NCI-H82 treated with DMSO at 0.1 percent for 48 hours (cell line): ENCODE data around the gene BCL6B.
"Not testable (repeated sequence)": the region's sequence is repeated elsewhere in the genome, so short reads cannot be mapped to it uniquely, and the experiment has no call there.

Experiments
- DNase-seq: peaks from one replicate; lab custom pipeline; 2025; ENCODE audit not compliant: unreplicated experiment; lab: John Stamatoyannopoulos, UW

BCL6B gene, protein sequence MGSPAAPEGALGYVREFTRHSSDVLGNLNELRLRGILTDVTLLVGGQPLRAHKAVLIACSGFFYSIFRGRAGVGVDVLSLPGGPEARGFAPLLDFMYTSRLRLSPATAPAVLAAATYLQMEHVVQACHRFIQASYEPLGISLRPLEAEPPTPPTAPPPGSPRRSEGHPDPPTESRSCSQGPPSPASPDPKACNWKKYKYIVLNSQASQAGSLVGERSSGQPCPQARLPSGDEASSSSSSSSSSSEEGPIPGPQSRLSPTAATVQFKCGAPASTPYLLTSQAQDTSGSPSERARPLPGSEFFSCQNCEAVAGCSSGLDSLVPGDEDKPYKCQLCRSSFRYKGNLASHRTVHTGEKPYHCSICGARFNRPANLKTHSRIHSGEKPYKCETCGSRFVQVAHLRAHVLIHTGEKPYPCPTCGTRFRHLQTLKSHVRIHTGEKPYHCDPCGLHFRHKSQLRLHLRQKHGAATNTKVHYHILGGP

DNA sequence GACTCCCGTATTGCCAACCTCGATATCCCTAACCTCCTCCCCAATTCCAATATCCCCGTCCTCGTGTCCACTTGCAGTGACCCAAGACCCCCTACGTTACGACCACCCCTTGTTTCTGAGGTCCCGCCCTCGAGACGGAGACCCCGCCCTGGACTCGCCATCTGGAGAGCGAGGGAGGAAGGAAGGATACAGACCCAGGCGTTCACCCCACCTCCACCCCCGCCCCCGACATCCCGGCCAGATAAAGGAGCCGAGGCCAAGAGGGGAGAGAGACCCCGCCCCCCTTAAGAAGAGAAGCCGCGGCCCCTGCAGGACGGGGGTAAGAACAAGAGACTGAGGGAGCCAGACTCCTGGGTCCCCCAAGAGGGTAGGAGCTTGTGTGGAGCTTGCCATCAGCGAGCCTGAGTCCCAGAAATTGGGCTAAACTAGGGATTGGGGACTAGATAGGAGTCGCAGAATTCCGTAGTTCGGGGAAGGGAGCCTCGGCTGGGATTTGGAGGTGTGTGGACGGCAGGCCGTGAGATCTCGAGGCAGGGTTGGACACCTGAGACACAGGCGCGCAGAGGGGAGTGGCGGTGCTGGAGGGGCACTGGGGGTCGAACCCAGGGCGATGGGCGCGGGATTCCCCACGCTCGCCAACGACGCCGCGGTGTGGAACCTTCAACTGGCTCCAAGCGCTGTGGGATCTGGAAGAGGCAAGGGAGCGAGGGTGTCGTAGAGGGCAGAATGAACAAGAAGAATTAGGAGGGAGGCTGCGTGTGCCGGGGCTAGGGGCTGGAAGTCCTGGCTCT, at the start of gene BCL6B:
BCL6B (plus strand) TSS at position 270 of the 791 bp plus-strand sequence. CDS start 622 bp downstream, outside the sequence.
- DNase-seq: no peak

DNA sequence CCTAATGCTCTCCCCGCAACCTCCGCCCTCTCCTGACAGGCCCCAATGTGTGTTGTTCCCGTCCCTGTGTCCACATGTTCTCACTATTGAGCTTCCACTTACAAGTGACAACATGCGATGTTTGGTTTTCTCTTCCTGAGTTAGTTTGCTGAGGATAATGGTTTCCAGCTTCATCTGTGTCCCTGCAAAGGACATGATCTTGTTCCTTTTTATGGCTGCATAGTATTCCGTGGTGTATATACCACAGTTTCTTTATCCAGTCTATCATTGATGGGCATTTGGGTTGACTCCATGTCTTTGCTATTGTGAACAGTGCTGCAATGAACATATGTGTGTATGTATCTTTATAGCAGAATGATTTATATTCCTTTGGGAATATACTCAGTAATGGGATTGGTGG, 43.4 kb upstream of the BCL6B start:
- not testable (repeated sequence) for DNase-seq

DNA sequence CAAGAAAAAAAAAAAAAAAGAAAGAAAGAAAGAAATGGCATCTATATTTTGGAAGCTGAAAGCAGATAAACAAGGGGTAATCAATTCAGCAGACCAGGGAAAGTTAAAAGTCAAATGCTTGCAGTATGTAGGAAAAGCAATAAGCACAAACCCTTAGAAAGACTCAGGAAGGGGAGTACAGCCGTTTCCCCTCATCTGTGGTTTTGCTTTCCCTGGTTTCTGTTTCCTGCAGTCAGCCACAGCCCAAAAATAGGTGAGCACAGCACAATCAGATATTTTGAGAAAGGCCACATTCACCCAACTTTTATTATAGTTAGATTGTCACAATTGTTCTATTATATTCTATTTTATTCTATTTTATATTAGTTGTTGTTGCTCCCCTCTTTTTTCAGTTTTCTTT, 41.4 kb upstream of the BCL6B start:
- DNase-seq: no peak

DNA sequence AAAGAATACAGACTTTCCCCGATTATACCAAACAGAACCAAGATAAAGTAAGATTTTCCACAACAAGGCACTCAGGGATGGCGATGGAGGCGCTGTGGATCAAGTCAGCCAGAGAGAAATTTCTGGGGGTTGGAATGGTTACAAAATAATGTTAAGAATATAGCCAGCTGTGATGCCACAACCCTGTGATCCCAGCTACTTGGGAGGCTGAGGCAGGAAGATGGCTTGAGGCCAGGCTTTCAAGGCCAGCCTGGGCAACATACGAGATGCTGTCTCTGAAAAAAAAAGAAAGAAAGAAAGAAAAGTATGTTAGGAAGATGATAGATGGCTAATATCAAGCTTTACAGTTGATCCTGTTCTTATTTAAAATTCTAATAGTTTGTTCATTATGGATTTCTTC, 37.6 kb upstream of the BCL6B start:
- DNase-seq: no peak

DNA sequence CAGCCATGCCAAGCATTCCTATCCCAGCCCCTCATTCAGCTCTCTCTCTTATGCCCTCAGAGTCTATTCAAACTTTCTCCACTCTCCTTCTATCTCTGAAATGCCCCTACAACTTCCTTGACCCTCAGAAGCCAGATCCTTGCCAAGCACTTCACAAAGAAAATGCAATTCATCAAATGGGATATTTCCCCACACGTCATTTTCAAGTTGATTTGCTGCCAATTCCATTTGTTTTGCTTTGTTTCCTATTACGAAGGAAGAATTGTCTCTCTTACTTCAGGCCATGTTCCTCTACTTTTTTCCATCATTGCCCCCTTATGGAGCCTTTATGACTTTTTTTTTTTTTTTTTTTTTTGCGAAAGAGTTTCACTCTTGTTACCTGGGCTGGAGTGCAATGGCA, 36.2 kb upstream of the BCL6B start:
- no peak for DNase-seq

DNA sequence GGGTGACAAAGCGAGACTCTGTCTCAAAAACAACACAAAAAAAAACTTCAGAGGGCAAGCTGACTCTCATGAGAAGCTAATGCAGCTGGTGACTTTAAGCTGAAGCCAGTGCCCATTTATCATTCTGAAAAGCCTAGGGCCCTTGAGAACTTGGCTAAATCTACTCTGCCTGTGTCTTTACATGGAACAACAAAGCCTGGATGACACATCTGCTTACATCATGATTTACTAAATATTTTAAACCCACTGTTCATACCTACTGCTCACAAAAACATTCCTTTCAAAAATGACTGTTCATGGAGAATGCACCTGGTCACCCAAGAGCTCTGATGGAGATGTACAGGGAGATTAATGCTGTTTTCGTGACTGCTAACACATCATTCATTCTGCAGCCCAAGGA, 33.1 kb upstream of the BCL6B start:
- DNase-seq: no peak

DNA sequence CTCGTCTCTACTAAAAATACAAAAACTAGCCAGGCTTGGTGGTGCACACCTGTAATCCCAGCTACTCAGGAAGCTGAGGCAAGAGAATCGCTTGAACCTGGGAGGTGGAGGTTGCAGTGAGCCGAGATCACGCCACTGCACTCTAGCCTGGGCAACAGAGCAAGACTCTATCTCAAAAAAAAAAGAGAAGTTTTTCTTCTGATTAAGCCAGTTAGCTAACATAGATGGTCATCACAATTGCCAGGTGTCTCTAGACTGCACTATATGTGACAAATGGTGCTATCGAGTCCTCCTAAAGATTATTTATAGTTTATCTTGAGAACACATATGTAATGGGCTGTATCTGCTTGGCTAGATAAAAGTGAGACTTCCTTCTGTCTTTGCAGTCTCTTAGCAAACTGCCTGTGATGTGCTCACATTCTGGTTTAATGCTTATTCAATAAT, 29.2 kb upstream of the BCL6B start:
- not testable (repeated sequence) for DNase-seq

DNA sequence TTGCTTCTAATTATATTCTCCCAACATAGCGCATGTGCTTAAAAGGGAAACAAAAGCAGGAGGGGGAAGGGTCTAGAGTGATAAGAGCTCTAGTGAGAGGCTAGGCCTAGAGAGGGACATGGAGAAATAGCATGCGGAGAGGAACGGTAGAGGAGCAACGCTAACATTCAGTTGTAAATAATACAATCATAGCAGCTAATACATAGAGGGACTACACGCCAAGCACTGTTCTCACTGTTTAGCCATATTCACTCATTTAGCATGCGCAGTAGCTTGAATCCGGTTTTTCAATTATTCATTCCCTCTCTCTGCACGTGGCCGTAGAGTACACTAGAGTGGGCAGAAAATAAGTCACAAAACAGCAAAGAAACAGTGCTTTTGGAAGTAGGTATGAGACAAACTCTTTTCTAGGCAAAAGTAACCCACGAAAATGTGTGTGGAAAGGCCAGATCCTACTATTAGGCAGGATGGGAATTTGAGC, 28.7 kb upstream of the BCL6B start:
- no peak for DNase-seq

DNA sequence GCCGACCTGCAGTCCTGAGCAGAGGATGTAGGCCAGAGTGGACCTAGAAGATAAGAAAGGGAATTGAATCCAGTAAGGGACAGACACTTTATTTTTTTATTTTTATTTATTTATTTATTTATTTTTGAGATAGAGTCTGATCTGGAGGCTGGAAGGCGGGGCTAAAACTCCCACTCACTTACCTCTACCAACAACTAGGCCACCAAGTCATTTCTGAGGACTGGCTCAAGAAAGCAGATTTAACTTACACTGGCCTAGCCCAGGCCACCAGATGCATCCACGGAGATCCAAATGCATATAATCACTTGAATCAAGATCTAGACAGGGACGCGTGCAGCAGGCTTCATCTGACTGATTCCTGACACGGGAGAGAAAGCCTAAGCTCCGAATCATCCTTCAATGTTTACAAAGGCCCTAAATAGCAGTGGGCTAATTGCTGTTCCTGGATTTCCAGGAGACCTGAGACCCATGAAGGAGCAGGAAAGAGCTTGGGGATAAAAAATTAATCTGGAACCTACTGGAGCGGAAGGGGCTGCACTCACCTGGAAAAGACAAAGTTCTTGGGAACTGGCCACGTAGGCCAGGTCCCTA, 28.1 kb upstream of the BCL6B start:
- DNase-seq: no peak

DNA sequence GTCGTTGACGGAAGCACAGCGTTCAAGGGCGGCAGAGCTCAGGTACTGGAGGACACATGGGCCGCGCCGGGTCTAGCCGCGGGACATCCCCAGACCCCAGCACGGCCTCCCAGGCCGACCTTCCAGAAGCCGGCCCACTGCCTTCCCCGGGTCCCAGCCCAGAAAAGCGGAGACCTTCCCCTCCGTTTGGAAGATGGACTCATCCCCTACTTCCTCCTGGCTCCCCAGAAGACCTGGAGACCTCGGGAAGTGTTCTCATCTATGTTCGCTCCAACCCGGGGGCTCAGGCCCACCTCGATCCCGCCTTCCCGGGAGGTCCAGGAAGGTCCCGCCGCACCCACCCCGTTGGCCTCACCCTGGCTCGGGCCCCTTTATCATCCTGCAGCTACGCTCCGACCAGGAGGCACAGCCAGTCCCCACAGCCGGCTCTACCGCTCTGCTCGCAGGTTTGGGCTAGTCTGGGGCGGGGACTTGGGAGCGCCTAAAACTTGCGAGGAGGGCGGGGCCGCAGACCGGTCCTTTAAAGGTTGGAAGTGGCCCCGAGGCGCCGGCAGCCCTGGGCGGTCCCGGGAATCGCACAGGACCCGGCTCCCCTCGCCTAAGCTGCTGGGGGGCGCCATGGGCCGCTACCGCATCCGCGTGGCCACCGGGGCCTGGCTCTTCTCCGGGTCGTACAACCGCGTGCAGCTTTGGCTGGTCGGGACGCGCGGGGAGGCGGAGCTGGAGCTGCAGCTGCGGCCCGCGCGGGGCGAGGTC, 27.2 kb upstream of the BCL6B start, which contains the start of gene ALOX12:
ALOX12 (plus strand) TSS at position 550 of the 756 bp plus-strand sequence; CDS start at position 619, 69 bp downstream.
- no peak for DNase-seq

DNA sequence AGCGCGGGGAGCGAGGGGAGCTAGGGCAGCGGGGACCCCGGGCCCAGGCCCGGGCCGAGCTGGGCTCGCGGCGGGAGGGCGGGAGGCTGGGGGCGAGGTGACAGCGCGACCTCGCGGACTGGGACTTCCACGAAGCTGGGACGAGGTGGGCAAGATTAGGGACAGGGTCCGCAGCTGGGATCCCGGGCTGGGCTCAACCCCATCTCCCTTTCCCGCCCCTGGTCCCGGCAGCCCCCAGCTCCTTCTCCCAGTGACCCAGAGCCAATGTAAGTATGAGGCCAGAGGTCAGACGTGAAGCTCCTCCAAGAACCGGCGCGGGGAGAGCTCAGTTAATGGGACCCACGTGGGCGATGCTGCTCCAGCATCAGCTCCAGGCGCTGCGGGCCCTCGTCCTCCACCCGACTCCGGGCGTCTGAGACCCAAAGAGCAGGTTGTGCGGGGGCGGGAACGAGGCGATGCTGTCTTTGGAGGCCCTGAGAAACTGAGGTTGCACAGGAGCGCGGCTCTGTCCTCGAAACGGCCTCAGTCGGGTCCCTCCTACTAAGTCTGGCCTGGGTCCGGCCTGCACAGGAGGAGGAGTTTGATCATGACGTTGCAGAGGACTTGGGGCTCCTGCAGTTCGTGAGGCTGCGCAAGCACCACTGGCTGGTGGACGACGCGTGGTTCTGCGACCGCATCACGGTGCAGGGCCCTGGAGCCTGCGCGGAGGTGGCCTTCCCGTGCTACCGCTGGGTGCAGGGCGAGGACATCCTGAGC, 26.4 kb upstream of the BCL6B start:
- no peak for DNase-seq

DNA sequence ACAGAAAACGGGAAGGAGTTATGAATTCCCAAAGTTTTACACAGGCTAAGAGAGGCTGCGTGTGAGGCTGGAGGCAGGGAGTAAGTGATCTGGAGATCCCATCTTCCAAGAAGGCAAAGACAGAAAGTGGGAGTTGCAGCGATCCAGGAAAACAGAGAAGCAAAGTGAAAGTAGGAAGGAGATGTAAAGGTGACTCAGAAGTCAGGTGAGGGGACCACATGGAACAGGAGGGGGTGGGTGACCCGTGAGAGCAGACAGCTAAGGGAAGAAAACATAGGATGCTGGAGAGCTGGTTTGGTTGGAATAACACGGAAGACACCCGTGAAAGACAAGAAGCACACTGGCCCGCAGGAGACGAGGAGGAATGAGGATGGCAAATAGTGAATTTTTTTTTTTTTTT, 25.7 kb upstream of the BCL6B start:
- no peak for DNase-seq

DNA sequence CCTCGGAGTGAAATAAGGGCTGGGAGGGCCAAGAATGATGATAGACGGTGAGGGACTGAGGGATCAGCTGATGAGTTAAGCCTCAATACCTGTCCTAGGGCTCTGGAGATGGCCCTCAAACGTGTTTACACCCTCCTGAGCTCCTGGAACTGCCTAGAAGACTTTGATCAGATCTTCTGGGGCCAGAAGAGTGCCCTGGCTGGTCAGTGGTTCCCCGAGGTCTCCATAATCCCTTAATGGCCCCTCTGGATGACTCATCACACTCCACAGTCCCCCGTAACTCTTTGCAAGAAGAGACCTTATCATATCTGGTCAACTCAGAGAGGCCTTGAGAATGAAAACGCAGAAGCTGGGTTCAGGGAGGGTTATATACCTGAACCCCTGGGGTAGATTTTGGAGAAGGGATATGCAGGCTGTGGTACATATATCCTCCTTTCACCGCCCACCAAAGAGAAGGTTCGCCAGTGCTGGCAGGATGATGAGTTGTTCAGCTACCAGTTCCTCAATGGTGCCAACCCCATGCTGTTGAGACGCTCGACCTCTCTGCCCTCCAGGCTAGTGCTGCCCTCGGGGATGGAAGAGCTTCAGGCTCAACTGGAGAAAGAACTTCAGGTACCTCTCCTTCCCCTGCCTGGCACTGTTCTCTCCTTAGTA, 23.9 kb upstream of the BCL6B start:
- DNase-seq: no peak

DNA sequence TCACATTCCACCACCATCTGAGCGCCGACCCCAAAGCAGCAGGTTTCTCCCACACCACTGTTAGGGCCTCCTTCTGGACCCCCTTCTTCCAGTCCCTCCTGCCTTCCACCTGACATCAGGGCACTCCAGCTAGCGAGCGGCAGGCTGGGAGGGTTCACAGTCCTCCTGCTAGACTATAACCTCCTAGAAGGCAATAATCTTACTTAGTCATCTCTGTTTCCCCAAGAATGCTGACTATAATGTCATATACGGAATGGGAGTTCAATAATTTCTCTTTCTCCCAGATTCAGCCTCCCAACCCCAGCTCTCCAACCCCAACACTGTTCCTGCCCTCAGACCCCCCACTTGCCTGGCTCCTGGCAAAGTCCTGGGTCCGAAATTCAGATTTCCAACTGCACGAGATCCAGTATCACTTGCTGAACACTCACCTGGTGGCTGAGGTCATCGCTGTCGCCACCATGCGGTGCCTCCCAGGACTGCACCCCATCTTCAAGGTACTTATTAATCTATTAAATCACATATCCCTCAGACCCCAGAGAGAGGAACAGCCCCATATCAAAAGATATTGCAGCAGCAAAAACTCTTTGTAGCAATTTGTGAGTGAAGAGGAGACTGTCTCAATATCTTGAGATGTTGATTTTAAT, 21.4 kb upstream of the BCL6B start:
- no peak for DNase-seq

DNA sequence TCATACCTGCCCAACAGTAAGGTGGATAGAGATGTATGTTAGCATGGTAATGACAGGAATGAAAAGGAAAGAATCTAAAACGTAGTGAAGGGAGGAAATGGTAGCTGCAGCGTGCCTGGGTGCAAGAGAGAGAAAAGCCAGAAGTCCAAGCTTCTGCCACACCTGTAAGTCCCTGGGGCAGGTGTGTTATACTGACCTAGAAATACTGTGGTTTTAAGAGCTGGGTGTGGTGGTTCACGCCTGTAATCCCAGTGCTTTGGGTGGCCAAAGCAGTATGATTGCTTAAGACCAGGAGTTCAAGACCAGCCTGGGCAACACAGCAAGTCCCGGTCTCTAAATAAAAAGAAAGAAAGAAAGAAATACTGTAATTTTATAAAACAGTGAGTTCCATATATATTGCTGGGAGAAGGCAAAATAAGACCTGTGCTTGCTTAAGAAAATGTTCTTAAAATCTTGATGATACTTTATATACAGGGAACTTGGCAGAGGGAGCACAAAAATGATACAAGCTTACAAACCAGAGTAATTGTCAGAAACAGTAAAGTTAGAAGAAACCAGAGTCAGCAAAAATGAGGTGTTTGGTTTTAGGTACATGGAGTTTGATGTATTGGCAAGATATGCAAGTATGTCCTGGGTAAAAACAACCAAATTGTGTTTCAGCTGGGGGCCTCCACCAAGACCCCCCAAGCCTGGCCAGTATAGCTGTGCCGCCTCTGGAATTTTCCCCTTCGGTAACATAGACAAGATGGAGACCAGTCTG, 20.4 kb upstream of the BCL6B start:
- no peak for DNase-seq

DNA sequence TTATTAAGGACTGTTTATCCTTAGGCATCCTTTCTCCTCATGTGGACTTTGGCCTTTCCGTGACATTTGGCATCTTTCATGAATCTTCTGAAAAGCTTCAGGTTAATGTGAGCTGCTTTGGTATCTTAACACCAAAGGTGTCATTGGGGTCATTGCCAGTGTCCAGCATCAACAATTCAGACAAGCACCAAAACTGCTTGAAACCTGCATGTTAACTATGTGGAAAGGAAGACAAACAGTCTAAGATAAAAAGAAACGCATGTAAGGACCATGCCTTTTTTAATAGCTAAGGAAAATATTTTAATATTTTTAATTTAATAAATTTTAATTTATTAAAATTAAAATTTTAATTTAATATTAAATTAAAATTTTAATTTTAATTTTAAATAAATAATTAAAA, 19.1 kb upstream of the BCL6B start:
- no peak for DNase-seq

DNA sequence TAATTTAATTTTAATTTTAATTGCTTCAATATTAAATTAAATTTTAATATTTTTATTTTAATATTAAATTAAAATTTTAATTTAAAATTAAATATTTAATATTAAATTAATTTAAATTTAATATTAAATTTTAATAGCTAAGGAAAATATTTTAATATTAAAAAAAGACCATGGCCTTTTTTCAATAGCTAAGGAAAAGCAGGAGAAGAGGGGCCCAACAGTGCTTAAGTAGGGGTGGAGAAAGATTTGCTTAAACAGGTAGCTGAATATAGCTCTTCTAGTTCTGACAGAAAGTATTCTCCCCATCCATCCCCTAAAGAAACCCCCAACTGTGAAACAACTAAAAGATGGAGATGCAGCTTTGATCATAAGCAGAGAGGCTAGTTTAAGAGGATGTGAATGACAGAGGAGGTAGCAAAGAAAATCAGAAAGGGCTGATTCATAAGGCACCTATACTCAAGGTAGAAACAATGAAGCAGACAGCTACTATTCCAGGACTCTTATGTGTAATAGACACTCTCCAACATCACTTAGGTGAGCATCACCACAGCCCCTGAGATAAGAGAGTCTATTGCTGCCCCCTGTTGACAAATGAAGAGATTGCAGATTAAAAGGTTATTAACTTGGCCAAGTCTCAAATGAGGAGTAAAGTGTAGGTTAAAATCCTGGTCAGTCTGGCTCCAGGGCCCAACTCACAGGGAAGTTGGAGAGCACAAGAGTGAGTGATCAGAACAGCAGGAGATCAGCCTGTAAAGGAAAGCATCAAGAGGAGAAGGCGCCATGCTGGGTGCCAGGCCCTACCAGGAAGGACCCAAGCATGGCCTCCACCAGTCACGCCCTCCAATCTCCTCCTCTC, 18.2 kb upstream of the BCL6B start:
- peak; percentile 43 for DNase-seq
